DND-41 (cell line): Measurements from ENCODE around the gene CALML6.

Experiments
- ATAC-seq: fragments of 200-7000 bp; cut with Tn5 transposase; 3 replicates; pipeline ENCODE4 v1.9.1; 2021; ENCODE audit warnings: low read depth; ENCODE audit not compliant: insufficient read depth
- DNase-seq: peaks from one replicate; pipeline ENCODE4 v3.0.0-alpha.2; 2020
- H2AFZ ChIP-seq: 2 replicates; pipeline ENCODE4 v1.6.0; 2012; ENCODE audit warnings: low read depth, low read length
- H3K27ac ChIP-seq: 2 replicates; pipeline ENCODE4 v1.5.1; 2012; ENCODE audit warnings: low read length, inconsistent platforms
- H3K27me3 ChIP-seq: fragments of 200-600 bp; sonication (generic); 2 replicates; pipeline ENCODE4 v1.6.0; 2012; ENCODE audit warnings: low read length, mild to moderate bottlenecking, inconsistent platforms; ENCODE audit not compliant: insufficient read depth, poor library complexity
- H3K36me3 ChIP-seq: 2 replicates; pipeline ENCODE4 v1.5.1; 2012; ENCODE audit warnings: low read length, inconsistent platforms; ENCODE audit not compliant: insufficient read depth
- H3K4me1 ChIP-seq: 2 replicates; pipeline ENCODE4 v1.5.1; 2012; ENCODE audit warnings: mild to moderate bottlenecking, low read length; ENCODE audit not compliant: insufficient read depth
- H3K4me2 ChIP-seq: 2 replicates; pipeline ENCODE4 v1.6.0; 2012; ENCODE audit warnings: mild to moderate bottlenecking, moderate library complexity, low read length, inconsistent platforms; ENCODE audit not compliant: insufficient read depth
- H3K4me3 ChIP-seq, 2 experiments: fragments of 200-600 bp in 1 of 2; shearing (Covaris generic) in 1 of 2; 2 replicates each; pipeline ENCODE4 v1.5.1; 2012 to 2016; ENCODE audit warnings: inconsistent platforms in 2 of 2, low read length in 2 of 2, mild to moderate bottlenecking in 2 of 2, low read depth in 1 of 2, moderate library complexity in 1 of 2
- H3K79me2 ChIP-seq: 2 replicates; pipeline ENCODE4 v1.6.0; 2012; ENCODE audit warnings: low read length, inconsistent platforms; ENCODE audit not compliant: insufficient read depth
- H3K9ac ChIP-seq: 2 replicates; pipeline ENCODE4 v1.6.0; 2012; ENCODE audit warnings: low read depth, mild to moderate bottlenecking, inconsistent platforms, low read length, moderate library complexity
- H3K9me3 ChIP-seq: 2 replicates; pipeline ENCODE4 v1.5.1; 2012; ENCODE audit warnings: low read length, moderate library complexity, mild to moderate bottlenecking, inconsistent platforms; ENCODE audit not compliant: insufficient read depth, severe bottlenecking
- H4K20me1 ChIP-seq: 2 replicates; pipeline ENCODE4 v1.6.0; 2012; ENCODE audit warnings: low read length; ENCODE audit not compliant: insufficient read depth
- CTCF ChIP-seq: IDR thresholded peaks from 2 replicates; pipeline ENCODE4 v1.5.1; 2012; ENCODE audit warnings: borderline replicate concordance, low read length, moderate library complexity, mild to moderate bottlenecking; ENCODE audit not compliant: poor library complexity, severe bottlenecking; ENCODE audit errors: extremely low read depth
- EZH2 ChIP-seq: IDR thresholded peaks from 3 replicates; pipeline ENCODE4 v1.6.1; 2012; ENCODE audit warnings: borderline replicate concordance, low read depth, mild to moderate bottlenecking, moderate library complexity, low read length, inconsistent platforms; ENCODE audit not compliant: severe bottlenecking

CALML6 gene

GRCh38 chr1:1879942-1880341, 35.1 kb upstream of the CALML6 start:
- Histone ChIP-seq H4K20me1 (peaks cover 87% of the 10 kb centered on the region), H3K4me1 (0 out of 2 replicates have a peak, but pooled peaks cover 3% of the 10 kb centered on the region), H3K79me2 (peaks cover 100% of the 10 kb centered on the region), H2AFZ (no peak overlapping the region), H3K9ac (no peak overlapping the region), H3K9me3 (no peaks in the 10 kb centered on the region), H3K27me3 (no peaks in the 10 kb centered on the region), H3K4me2 (no peak overlapping the region), H3K27ac (no peak overlapping the region), H3K36me3 (peaks cover 60% of the 10 kb centered on the region), H3K4me3 (no peak overlapping the region)
- DNase-seq (no peak), ATAC-seq (no peak)
- TF ChIP-seq CTCF = no peak
- TF ChIP-seq EZH2 = no peak

- H3K4me2 ChIP-seq = no peak overlapping the region
- no peak overlapping the region for H2AFZ ChIP-seq
- H3K27ac ChIP-seq = no peak overlapping the region
- H3K79me2 ChIP-seq = peaks cover 100% of the 10 kb centered on the region
- no peaks in the 10 kb centered on the region for H3K27me3 ChIP-seq
- H3K4me3 ChIP-seq = no peak overlapping the region
- TF ChIP-seq CTCF (no peak), EZH2 (no peak)
- H3K9ac ChIP-seq = no peak overlapping the region
- peaks cover 52% of the 10 kb centered on the region for H3K36me3 ChIP-seq
- no peak for ATAC-seq
- H3K9me3 ChIP-seq = no peaks in the 10 kb centered on the region
- peaks cover 80% of the 10 kb centered on the region for H4K20me1 ChIP-seq
- peaks cover 4% of the 10 kb centered on the region; the same call in 1 of the 2 replicates for H3K4me1 ChIP-seq
- DNase-seq = no peak
Observed at GRCh38 chr1:1880617-1881312, 34.3 kb upstream of the CALML6 start.

- Histone ChIP-seq H3K27me3 (no peaks in the 10 kb centered on the region), H2AFZ (no peak overlapping the region), H3K4me1 (peaks cover 10% of the 10 kb centered on the region), H3K9me3 (no peaks in the 10 kb centered on the region), H3K79me2 (peaks cover 100% of the 10 kb centered on the region), H3K36me3 (peaks cover 42% of the 10 kb centered on the region), H3K27ac (no peak overlapping the region), H3K9ac (no peak overlapping the region), H3K4me3 (no peak overlapping the region), H3K4me2 (0 out of 2 replicates have a peak overlapping the region, but pooled peaks have one; percentile 22), H4K20me1 (peaks cover 80% of the 10 kb centered on the region)
- DNase-seq = no peak
- TF ChIP-seq EZH2 (no peak), CTCF (no peak)
- no peak for ATAC-seq
Observed at GRCh38 chr1:1881727-1882126, 33.3 kb upstream of the CALML6 start.
